ENCODE results near the gene SNCAIP. TPM values are rescaled to one million over a fixed set of nuclear protein-coding genes. Genes with fewer than 3 reads are reported as not detected.
"Not testable (repeated sequence)": the region's sequence is repeated elsewhere in the genome, so short reads cannot be mapped to it uniquely, and the experiment has no call there.

The SNCAIP gene
- total RNA-seq, 1 donor from 2014 or later, result 1.2 TPM

DNA sequence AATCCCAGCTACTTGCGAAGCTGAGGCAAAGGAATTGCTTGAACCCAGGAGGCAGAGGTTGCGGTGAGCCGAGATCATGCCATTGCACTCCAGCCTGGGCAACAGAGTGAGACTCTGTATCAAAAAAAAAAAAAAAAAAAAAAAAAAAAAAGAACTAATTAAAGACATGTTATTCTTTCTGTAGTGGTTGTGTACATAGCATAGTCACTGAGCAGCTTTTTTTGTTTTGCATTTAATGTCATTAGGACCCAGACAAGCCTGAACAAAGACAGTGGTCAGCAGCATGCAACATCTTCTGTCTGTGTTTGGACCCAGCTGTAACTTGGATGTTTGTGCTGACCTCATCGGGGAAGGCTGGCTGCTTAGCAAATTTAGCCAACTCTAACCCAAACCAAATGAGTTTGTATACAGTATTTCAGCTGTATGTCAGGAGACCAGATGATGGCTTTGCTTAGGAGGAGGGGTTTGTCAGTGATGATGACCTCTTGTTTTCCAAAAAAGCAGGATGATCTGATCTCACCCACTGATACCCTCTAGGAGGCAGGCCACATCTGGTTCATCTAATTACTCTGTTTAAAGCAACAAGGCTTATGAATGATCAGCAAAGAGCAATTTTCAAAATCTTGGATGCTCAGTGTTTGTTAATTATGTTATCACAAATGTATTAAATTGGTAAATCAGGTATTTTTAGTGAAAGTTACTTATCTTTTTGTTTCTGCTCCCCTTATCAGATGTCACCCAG lies 39.5 kb downstream of the SNCAIP start:
- DNase-seq, result no peak
- intact Hi-C loops (cut with DNase I), result no loop called here
- no peak for ATAC-seq (ENCODE audit: poor library complexity)

DNA sequence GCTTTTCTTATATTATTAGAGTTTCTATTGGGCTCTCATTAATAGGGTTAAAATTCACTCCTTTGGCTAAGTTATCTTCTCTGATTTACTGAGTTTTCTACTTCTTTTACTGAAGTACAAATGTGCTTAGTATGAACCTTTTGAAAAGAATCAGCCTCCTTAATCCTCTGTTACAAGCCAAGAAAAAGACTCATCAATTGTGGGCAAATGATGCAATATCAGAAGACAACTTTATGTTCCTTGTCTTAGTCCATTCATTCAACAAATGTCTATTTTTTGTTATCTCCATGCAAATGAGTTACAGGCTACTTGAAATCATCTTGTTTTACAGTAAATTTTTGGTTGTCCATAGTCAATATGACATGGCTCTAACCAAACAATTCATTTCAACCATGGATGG lies 40.3 kb downstream of the SNCAIP start:
- DNase-seq, result no peak
- ATAC-seq (ENCODE audit: poor library complexity), result no peak
- intact Hi-C loops (cut with DNase I), result no loop called here

DNA sequence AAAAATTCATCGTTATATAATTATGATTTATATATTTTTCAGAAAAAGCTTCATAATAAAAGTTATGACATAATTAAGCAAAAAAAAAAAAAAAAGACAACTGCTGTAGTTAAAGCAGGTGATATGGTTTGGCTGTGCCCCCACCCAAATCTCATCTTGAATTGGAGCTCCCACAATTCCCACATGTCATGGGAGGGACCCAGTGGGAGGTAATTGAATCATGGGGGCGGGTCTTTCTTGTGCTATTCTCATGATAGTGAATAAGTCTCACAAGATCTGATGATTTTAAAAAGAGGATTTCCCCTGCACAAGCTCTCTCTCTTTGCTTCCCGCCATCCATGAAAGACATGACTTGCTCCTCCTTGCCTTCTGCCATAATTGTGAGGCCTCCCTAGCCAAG lies 41.3 kb downstream of the SNCAIP start:
- ATAC-seq (ENCODE audit: poor library complexity); intact Hi-C loops (cut with DNase I); DNase-seq: not testable (repeated sequence)

DNA sequence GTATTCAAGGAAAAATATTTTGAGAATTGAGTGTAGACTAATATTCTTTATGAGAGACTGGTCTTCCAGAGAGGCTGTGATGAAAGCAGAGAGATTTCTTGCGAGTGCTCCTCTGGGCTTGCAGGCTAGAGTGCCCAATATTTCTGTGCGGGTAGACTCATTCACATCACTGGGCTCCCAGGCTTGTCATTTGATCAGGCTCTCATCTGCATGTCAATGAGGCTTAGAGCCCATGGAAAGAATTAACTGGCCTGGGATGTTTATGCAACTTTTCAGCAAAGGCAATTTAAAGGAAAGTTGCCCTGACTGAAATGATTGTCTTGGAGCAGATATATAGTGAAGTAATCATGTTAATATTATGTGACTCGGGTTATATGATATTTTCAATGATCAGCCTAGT lies 42.3 kb downstream of the SNCAIP start:
- ATAC-seq (ENCODE audit: poor library complexity), result no peak
- intact Hi-C loops (cut with DNase I), result no loop called here

DNA sequence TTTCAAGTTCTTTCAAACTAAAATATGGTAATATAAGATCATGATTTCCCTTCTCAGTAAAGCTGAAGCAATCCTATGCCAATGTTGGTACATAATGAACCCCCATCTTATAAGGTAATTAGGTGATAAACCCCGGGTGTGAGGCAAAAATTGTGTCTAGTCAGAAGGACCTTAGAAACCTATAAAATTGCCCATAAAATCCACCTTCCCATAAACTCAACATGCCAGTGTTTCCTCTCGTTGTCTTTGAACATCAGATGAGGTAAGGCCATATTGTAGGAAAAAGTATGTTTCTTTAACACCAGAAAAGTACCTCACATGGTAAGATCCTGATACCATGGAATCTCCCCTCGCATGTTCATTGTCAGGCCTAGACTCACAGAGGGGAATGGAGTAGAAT lies 43.3 kb downstream of the SNCAIP start:
- intact Hi-C loops (cut with DNase I), result no loop called here
- DNase-seq, result no peak
- no peak for ATAC-seq (ENCODE audit: poor library complexity)

More for the DNA sequence above, 42.3 kb downstream of the SNCAIP start:
- no peak for DNase-seq

DNA sequence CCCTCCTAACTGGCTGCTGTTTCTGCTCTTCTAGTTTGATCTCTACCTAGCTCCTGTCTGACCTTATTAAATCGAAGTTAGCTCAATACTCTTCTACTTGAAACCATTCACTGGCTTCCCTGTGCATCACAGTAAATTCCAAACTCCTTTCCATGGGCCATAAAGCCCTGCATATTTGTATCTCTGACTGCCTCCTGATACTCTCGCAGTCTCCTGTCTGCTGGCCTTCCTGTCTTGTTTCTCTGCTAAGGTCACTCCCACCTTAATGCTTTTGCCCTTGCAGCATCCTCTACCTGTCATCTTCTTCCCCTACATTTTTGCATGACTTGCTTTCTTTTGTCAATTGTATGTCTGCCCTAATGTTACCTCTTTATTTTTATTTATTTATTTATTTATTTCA lies 44.8 kb downstream of the SNCAIP start:
- DNase-seq (no peak), ATAC-seq (ENCODE audit: poor library complexity) (no peak)
- intact Hi-C loops (cut with DNase I), result no loop called here

DNA sequence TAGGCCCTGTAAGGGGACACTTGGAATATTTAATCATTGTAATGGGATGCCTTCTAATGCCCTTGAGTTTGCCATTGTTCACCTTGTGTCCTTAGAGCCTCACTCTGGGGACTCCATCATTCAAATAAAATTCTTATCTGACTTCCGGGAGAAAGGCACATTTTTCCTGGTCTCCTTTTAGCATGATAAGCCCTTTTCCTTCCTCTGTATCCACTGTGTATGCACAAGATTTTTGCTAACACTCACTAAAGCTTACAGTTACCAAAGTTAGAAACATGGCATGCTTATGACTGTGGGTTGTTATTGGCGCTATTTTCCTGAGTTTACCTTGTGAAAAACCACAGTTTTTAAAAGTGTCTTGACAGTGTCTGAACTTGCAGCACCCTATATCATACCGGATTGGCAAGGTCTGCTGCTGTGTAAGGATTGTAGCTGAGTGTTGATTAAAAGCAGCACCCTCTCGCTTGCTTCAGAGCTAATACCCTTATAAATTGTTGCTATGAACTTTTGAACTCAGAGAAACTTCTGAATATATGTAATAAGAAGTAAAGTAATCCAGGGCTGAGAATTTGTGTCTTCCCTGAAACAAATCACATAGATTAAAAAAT lies 46.4 kb downstream of the SNCAIP start:
- no peak for ATAC-seq (ENCODE audit: poor library complexity)
- no peak for DNase-seq
- intact Hi-C loops (cut with DNase I), result no loop called here

DNA sequence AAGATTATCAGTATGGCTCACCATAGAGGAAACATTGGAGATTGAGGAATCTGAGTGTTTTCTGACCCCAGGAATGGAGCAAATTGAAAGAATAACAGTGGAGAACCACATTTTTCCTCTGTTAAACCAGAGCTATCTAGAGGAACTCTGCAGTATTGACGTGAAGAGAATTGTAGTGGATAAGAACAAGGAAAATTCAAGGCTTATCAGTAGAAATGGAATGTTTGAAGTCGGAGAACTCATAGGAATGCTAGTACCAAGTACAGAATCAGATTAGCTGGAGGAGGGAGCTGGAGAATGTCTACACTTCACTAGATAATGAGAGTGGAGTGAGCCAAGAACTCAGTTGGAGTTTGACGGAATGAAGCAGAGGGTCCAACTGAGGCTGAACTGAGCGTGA lies 50.3 kb downstream of the SNCAIP start:
- intact Hi-C loops (cut with DNase I), result no loop called here
- ATAC-seq (ENCODE audit: poor library complexity), result no peak
- no peak for DNase-seq

DNA sequence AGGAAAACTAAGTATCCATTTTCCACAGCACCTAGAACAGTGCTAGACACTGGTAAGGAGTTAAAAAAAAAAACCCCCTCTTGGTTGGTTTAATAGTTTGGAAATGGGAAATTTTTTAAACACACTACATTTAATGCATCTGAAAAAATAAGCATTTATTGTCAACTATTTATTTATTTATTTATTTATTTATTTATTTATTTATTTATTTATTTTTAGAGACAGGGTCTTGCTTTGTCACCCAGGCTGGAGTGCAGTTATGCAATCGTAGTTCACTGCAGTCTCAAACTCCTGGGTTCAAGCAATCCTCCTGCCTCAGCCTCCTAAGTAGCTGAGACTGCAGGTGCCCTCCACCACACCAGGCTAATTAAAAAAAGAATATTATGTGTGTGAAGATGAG lies 51.6 kb downstream of the SNCAIP start:
- no peak for DNase-seq
- intact Hi-C loops (cut with DNase I), result no loop called here

DNA sequence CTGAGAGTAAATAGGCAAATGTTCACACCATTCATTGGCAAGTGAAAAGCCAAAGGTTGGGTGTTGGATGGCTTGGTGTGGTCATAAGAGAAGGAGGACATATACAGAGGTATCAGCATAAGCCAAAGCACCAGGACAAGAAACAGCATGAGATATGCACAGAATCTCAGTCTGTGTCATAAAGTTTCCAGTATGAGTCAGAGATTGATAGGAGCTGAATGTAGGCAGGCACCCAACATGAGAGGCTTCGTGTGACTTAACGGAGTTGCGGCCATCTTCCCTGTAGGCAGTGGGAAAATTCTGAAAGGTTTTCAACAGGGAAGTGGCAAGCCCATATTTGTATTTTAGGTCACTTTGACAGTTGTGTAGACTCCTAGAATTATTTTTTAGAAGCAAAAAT lies 54.5 kb downstream of the SNCAIP start:
- ATAC-seq (ENCODE audit: poor library complexity) (no peak), DNase-seq (no peak)
- intact Hi-C loops (cut with DNase I), result no loop called here

More for the DNA sequence above, 51.6 kb downstream of the SNCAIP start:
- ATAC-seq (ENCODE audit: poor library complexity), result no peak

DNA sequence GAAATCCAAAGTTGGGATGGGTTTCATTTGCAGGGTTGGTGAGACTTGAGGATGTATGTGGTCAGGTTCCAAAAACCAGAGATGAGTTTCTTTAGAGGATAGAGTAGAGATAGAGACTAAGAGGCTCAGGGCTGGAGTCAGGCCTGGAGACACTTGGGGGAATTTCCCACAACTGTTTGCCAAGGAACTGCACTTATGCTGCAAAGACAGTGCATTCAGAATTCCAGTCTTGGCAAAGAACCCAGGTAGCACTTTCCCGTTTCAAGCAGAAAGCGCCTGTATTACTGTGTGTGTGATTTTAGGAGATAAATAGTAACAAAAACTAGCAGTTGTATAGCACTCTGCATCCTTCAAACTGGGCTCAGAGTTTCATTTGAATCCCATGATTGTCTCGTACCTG lies 55.4 kb downstream of the SNCAIP start:
- ATAC-seq (ENCODE audit: poor library complexity), result no peak
- no peak for DNase-seq
- intact Hi-C loops (cut with DNase I), result no loop called here

DNA sequence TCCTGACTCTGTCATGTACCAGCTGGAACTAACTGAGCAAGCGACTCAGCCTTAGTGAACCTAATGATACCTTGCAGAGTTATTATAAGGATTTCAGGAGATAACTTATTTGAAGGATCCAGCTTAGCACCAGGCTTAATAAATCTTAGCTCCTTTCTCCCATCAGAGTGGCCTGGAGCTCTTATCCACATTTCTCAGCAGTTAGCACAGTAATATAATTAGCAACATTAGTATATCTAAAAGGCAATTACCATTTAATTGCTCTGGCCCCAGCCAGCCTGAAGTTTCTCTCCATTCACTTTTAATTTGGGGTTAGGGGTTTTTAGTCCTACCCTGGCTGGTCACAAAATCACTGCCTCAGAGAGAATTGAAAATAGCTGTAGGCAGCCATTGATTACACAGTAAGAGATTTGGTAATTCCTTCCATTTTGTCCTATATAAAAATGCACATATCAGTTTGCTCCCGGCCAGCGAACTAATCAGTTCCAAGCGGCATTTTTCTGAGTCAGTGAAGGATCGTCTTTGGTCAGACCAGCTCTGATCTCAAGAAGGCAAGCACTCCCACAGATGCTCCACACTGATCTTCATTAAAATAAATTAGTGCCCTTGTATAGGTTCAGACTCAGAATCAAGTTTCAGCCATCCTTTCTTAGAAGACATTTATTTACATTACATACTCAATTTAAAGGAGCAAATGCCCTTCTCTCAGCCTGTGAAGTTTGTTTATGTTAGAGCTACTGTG lies 56.6 kb downstream of the SNCAIP start:
- no peak for DNase-seq
- no peak for ATAC-seq (ENCODE audit: poor library complexity)
- intact Hi-C loops (cut with DNase I), result no loop called here

DNA sequence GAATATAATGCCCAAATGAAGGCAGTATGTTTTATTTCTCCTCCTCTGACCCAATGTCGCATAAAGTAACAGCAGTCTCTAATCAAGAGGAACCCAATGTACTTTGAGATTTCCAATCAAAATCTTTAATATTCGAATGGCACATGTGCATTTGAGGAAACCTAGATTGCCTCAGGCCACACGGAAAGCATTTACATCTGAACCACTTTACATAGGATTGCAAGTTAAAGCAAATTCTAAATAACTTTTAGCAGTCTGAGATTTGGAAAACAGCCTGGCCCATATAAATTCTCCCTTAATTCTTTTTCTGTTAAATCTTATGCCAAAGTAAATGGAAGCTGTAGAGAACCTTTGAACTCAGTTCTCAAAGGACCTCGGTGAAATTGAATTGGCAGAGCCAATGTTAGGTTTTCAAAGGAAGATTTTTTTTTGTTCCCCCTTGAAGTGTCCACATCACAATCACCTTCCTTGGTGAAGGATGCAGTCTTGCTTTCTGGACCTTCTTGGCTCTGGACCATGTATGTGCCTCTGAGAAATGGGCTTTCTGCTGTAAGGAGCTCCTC lies 57.3 kb downstream of the SNCAIP start:
- intact Hi-C loops (cut with DNase I), result no loop called here
- no peak for ATAC-seq (ENCODE audit: poor library complexity)
- no peak for DNase-seq

DNA sequence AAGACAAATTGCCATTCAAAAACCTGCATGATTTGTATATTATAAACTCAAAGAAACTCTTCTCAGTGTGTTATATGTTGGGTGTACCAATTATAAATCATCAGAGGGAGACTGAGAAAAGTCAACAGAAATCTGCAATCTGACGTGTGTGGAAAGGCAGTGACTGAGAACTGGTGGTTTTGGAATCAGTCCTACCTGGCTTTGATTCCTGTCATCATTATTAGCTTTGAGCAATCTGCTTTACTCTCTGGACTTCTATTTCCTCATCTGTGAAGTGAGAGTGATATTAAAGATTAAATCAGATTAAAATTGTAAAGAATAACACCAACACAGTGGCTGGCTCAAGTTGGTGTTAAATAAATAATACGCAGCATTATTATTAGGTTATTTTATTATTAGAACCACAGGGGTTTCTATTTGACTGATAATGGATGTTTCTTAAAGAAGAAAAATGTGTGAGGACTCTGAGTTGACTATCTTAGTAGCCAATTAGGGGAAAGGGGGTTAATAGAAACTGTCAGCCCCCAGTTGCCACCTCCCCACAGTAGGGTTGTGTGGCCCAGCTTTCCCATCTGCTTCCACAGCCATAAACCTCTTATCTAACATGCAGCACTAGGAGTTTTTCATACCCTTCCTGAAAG lies 59.6 kb downstream of the SNCAIP start:
- ATAC-seq (ENCODE audit: poor library complexity), result no peak
- no peak for DNase-seq
- intact Hi-C loops (cut with DNase I), result no loop called here

DNA sequence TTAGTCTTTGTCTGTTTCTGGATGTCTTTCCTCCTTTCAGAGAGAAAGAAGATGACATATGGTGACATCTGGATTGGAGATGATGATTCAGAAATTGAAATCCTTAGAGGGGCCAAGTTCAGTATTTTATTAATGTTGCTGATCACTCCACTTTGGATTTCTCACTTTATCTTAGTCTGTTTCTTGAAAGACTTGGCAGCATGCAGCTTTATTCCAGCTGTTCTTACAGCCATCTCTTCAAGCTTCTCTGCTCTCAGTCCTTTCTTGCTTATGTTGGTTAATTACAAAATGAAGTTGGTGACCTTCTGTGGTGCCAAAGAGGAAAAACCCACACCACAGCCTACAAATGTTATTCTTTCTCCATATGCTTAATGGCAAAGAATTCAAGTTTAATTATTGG lies 62.1 kb downstream of the SNCAIP start:
- intact Hi-C loops (cut with DNase I), result no loop called here
- DNase-seq (no peak), ATAC-seq (ENCODE audit: poor library complexity) (no peak)

DNA sequence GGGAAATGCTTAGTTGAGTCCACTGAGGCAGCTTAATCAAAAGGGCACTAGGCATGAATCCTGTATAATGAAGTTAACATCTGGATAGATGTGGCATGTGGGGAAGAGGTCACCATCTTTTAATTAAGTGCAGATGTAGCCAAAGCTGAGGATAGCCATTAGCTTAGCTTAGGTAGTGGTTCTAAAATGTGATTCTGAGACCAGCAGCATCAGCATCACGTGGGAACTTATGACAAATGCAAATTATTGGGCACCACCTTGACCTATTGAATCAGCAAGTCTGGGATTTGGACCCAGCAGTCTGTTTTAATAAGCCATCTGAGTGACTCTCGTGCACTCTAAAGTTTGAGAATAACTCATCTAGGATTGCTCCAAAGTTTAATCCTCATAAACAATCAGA lies 63.8 kb downstream of the SNCAIP start:
- ATAC-seq (ENCODE audit: poor library complexity) (no peak), DNase-seq (no peak)
- intact Hi-C loops (cut with DNase I), result no loop called here

DNA sequence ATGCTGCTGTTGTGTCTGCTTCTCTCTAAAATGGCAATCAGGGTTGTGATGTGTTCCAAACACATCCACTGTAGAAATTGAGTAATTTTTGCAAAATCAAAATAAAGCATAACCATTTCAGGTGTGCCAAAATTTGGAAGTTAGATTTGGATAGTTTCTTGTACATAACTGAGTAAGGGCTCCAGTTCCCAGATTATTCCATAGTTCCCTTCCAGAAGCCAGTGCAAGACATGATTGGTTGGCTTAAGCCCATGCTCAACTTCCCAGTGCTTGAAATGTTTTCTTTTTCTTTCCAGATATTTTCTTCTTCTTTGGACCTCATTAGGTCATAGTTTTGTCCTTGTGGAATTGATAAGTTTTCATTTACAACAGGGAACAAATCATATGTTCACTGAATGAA lies 64.2 kb downstream of the SNCAIP start:
- intact Hi-C loops (cut with DNase I), result no loop called here
- peak; percentile 69 for ATAC-seq (ENCODE audit: poor library complexity)
- no peak for DNase-seq

DNA sequence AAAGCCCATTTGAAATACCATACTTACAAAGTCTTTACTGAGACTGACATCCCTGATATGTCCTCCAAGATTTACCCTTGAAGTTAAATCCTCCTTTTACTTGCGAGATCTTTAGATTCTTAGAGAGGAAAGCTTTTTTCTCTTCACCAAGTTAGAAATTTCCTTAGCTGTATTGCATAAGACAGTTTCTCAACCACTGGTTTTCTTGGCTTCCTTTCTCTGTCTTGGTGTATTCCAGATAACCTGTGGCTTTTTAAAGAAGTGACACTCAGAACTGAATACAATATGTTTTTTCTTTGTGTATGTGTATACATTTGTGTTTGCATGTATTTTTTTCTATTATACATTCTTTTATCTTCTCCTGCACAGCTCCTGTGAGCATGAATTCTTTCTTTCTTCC lies 65.0 kb downstream of the SNCAIP start:
- ATAC-seq (ENCODE audit: poor library complexity) (peak; percentile 69), DNase-seq (no peak)
- intact Hi-C loops (cut with DNase I), result no loop called here

DNA sequence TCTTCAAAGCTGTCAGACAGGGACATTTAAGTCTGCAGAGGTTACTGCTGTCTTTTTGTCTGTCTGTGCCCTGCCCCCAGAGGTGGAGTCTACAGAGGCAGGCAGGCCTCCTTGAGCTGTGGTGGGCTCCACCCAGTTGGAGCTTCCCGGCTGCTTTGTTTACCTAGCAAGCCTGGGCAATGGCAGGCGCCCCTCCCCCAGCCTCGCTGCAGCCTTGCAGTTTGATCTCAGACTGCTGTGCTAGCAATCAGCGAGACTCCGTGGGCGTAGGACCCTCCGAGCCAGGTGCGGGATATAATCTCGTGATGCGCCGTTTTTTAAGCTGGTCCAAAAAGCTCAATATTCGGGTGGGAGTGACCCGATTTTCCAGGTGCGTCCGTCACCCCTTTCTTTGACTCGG lies 70.9 kb downstream of the SNCAIP start:
- DNase-seq; ATAC-seq (ENCODE audit: poor library complexity); intact Hi-C loops (cut with DNase I): not testable (repeated sequence)

All from Right ventricle myocardium superior (tissue), 1 donor.